Stimulated activated CD8-positive, alpha-beta memory T cell treated with anti-CD3 and anti-CD28 coated beads, Interleukin-15, amount 100 ng/mL, for 4 hours (primary cell): Measurements from ENCODE around the gene MICALL2.

Experiments used
- DNase-seq, 2 donors: peaks; one replicate each; pipeline ENCODE4 v3.0.0-alpha.2; 2020; ENCODE audit warnings: low read depth in 2 of 2

MICALL2 gene

DNA sequence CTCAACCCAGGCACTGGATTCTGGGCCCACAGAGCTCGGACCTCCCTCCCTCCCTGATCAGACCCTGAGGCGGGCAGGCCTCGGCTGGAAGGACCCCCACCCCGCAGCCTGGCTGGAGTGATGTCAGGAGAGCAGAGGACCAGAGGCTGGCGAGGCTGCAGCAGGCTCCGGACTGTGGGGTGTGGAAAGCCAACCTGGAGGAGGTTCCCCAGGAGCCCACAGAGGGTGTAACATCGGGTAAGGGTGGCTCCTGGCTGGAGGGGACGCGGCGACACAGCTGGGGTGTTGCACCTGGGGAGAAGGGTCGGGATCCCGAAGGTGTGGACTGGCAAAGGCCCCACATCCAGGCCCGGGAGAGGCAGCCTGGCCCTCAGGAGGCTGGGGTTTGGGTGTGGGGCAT is 8.9 kb upstream of the MICALL2 start:
- DNase-seq: no peak

DNA sequence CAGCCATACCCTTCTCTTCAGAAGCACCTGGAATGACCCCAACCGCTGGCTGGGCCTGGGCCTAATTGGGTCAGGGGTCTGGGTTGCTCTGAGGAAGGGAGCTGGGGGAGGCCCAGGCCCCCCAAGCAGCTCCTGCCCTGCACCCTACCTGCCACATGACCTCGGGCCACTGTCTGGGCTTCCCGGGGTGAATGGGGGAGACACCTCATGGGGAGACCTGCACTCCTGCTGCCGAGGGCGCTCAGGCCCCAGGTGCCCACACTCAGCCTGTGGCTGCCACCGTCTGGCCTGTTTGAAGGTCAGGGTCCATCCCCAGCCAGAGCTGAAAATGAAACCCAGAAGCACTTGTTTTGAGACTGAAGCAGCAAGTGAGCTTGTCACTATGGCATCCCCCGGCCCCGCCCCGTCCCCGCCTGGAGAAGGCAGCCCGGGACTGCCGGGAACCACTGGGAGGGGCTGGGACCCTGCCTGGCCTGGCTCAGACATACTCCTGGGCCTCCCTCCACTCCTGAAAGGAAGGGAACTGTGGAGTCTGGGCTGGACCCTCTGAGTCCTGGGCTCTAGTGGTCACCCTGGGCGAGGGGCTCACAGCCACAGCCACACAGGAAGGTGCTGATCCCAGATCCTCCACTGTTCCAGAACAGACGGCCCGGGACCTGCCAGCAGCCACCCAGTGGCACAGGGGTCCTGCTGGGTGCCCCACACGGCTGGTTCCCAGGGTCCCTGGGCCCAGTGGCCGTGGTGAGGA is 7.4 kb upstream of the MICALL2 start:
- DNase-seq: no peak

DNA sequence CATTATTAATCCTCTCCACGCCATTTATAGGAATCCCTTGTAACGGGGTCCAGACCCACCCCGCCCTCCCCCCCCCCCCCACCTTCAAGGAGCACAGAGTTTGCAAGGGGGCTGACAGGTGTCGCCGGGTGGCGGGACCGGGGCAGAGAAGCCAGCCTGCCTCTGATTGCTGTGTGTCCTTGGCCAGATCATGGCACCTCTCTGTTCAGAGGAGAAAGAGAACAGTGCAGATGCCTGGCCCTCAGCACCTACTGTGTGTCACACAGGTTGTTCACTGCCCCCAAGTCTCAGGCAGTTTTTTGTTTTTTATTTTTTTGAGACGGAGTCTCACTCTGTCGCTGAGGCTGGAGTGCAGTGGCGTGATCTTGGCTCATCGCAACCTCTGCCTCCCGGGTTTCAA is 5.4 kb upstream of the MICALL2 start:
- no peak for DNase-seq

DNA sequence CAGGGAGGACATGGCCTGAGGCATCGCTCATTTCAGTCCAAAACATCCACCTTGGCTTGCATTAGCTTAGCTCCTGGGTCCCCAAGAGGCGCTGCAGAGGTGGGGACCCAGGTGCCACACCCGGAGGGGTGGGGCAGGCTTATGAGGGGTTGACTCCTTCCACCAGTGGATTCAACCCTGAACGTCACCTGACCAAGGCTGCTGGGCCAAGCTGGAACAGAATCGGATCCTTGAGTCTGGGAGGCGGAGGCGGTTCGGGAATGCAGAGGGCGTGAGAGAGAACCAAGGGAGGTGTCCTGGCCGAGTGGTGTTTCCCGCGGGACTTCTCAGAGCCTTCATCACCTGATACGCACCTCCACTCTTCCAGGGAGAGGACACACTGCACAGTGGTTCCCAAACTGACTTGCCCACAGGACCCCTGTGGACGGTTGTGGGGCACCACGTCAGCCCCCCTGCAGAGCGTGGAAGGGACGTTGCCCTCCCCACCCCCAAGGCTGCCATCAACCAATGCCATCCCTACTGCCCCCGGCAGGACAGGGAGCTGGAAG is 4.5 kb upstream of the MICALL2 start:
- DNase-seq: no peak

DNA sequence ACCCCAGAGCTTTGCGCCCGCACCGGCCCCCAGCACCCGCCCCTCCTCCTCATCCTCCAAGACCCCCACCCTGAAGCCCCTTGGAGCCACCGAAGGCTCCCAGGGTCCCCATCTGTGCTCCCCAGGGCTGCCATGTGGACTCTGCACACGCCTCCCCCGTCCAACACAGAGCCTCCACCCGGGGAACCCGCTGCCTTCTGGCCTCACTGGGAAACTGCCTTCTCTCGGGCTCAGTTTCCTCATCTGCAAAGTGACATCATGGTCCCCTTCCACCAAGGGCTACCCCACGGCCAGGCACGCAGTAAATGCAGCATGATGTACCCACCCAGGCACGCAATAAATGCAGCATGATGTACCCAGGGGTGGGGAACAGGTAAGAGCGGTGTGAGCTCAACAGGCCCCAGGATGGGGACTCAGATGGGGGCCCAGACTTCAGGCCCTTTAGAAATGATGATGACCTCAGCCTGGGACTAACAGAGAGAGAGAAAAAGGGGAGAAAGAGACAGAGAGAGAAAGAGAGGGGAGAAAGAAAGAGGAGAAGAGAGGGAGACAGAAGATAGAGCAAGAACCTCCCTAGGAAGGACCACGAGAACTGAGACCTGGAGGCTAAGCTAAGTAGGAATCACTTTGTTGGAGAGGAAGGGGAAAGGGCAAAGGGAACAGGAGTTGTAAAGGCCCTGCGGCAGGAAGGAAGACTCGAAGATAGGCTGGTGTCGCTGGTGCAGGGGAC is 2.5 kb upstream of the MICALL2 start:
- no peak for DNase-seq

DNA sequence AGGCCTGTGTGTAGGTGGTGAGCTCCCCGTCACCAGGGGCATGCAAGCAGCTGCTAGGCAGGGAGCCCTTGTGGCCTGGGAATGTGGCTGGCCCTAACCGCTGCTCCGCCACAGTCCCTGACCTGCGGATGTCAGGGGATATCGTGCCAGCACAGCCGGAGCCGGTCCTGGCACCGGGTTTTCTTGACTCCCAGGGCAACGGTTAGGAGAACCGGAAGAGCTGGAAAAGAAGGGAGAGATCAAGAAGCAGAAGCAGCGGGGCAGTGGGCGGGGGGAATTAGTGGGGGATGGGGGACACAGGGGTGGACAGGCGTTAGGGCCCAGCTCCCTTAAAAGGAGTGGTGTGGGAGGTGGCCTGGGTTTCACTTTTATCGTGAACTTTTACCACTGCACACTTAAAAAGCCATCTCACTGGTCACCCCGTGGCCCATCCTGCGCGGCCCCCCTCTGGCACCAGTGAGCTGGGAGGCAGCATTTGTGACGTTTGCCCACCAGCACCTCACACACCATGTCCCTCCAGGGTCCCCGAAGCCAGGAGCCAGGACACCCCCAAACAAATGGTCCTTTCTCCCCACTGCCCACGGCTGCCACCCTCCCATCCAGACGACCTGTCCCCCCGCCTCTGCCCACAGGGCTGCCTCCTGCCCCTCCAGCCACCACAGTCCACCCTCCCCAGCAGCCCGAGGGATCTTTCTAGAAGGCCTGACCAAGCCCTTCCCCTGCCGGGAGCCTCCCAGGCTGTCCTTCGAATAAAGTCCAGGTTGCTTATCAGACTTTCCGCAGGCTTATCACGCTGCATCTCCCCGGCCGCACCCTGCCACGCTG is 1.8 kb upstream of the MICALL2 start:
- DNase-seq: no peak

DNA sequence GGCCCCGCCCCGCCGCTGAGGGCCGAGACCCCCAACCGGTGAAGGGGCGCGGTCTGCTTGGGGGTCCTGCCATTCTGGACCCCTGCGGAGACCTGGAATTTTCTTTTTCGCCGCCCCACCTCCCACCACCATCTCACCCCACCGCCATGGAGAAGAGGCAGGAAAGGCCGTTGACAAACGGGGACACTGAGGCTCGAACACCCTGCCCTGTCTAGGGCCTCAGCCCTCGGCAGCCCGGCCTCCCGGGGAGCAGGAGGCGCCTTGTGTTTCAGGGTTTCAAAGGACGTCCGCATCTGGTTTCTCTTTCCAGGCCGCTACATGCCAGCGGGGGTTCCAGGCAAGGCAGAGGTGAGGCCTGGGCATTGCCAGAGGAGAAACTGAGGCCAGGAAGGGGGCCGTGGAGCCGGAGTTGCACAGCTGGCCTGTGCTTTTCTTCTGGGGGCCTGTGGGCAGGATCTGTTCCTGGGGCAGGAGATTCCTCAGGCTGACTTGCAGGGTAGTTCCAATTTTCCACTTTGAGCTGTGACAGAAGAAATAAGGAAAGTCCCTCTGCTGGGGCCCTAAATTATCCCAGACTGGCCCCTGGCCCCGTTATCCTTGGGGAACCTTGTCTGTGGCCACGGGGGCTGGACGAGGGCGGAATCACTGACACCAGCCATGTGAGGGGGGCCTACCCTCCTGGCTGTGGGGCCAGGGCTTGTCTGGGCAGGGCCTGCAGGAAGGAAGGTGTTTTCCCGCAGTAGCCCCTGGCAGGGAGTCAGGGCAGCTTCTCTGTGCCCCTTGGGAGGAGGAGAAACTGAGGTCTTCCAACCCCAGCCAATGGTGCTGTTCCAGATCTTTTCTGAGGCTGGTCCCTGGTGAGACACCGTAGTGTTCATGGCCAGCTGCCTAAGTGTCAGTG is 900 bp upstream of the MICALL2 start:
- no peak for DNase-seq

DNA sequence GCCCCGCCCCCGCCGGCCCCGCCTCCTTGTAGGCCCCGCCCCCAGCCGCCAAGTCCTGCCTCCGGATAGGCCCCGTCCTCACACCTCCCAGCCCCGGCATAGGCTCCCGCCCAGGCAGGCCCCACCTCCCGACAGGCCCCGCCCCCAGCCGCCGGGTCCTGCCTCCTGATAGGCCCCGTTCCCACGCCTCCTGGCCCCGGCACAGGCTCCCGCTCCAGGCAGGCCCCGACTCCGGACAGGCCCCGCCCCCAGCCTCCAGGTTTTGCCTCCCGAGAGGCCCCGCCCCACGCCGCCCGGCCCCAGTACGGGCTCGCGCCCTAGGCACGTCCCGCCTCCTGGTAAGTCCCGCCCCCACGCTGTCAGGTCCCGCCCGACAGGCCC is 232 bp upstream of the MICALL2 start:
- DNase-seq: peak; percentile 91 to 93

DNA sequence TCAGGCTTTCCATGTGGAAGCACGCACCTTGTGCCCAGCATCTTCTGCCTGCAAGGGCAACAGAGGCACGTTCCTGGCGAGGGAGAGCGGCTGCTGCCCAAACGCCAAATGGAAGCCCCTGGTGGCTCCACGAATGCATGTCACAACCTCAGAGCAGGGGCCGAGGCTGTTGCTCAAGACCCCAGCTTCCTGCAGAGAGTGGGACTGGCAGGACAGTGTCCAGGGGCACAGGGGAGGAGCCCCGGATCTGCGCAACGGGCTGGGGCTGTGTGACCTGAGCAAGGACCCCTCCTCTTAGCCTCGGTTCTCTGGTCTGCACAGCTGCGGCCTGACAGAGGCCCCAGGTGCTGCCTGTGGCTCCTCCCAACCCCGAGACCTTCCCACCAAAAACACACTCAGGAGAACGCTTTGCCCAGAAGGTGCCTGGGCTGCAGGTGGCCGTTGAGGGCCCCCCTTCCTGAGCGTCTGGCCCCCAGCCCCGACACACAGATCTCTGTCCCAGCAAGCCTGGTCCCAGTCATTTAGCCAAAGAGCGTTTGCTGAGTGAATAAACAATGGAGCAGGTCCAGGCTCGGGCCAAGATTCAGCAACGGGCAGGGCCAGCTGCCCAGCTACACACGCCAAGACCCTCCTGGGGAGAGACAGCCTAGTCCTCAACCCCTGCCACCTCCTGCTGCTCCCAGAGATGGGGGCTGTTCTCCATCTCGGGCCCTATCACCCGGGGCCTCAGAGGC is 1.2 kb downstream of the MICALL2 start:
- no peak for DNase-seq

DNA sequence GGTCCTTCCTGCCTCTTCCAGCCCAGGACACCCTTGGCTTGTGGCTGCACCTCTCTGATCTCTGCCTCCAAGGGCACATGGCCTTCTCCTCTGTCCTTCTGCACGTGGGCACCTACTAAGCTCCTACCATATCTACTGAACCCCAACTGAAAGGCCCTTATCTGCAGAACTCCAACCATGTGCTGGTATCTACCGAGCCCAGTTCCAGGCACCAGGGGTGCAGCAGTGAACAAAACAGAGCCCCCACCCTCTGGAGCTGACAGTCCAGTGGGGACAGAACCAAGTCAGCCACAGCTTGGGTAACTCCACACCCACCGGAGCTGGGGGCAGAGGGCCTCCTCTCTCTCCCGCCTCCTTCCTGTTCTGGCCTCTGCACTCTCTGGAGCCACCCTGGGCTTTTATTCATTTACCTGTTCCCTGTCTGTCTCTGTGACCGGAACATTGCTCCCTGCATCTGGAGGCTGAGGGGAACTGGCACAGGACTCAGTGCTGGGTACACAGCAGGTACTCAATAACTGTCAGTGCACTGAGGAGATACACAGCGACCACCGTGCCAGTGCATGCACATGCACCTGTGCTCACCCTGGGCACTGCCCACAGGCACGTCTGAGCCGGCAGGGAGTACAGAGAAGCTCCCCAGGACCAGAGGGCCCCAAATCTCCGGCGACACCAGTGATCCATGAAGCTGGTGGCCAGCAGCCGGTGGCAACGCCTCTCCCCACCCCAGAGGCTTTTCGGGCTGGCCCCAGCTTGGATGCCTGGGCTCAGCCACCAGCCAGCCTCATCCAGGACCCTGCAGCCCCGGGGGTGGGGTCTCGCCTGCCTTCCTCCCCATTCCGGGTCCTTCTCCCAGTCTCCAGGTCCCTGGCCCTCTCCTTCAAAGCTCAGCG is 2.0 kb downstream of the MICALL2 start:
- DNase-seq: no peak

DNA sequence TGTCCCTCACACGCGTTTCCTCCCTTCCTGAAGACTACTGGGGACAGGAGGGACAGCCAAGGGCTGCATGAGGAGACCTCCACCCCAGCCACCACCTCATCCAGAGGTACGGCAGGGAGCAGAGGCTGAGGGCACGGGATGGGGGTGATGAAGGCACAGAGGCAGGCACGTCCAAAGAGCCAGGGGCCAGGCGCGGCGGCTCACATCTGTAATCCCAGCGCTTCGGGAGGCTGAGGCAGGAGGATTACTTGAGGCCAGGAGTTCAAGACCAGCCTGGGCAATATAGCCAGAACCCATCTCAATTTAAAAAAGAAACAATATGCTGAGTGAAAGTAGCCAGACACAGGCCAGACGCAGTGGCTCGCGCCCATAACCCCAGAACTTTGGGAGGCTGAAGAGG is 3.3 kb downstream of the MICALL2 start:
- DNase-seq: no peak

DNA sequence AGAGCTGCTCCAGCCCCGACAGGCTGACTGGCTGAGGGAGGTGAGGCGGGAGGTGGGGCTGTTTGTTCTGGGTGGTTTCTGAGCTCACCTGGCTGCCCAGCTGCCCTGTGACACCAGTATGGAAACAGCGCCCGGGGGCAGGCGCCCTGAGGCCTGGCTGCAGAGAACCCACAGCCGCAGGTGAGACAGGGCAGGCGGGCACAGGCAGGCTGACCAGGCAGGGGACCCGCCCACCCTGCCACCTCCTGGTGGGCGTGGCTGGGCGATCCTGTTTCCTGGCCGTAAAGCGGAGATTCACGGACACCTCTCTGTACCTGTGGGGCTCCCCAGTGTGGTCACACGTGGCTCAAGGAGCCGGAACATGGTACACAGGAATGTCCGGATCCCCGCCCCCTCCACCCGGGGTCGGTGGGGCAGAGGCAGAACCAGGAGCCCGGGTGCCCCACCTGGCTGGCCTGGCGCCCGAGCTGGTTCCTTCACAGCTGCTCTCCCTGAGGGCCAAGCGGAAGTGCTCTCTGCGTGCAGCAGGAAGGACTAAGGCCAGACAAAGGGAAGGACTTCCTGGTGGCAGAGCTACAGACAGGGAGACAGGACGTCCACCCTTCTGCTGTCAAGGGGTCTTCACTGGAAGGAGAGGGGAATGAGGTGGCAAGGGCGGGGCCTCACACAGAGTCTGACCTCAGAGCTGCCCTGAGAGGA is 3.9 kb downstream of the MICALL2 start:
- no peak for DNase-seq

DNA sequence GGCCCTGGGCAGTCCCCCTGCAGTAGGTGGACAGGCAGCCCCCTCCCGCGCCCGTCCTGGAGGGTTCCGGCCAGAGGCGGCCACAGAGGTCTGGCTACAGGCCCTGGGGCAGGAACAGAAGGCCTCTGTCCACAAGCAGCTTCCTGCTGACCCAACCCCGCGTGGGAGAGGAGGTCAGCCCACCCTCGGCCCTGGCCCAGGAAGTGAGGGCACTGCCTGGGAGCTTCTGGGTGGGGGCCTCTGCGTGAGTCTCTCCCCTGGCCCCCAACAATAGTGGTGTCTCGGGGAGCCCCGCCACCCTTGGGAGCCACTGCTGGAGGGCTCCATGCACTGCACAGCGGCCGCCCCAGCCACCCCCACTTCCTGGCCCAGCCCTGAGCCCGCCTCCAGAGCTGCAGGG is 4.7 kb downstream of the MICALL2 start:
- no peak for DNase-seq

DNA sequence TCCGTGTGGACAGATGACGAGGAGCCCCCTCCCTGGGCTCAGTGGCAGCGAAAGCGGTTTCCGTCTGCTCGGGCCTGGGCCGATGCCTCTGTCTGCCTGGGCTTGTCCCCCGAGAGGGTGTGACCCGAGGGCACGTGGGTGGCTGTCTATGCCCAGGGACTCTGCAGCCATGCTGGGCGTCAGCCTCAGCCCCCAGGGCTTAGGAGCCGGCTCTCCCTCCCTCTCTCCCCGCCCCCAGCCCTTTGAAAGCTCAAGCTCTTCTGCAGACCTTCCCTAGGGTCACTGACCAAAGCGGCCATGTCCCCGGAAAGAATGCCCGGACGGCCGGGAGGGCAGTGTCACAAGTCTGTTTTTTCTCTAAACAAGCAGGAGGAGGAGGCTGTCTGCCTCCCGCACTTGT is 7.1 kb downstream of the MICALL2 start:
- DNase-seq: no peak

DNA sequence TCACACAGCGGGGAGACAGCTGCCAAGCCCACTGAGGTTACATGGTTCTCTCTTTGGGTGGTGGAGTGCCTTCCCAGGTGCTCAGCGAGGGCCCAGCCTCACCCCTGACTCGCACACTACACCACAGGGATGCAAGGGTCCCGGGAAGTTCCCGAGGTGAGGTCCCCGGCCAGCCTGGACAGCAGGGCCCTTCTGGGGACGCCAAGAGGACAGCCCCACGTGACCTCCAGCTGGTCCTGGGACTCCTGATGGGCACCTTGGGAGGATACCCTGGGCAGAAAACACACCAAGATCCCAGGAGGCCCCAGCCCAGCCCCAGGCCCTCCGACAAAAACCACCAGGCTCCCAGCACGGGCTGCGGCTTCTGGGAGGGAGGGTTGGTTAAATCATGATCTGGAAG is 8.3 kb downstream of the MICALL2 start:
- no peak for DNase-seq

DNA sequence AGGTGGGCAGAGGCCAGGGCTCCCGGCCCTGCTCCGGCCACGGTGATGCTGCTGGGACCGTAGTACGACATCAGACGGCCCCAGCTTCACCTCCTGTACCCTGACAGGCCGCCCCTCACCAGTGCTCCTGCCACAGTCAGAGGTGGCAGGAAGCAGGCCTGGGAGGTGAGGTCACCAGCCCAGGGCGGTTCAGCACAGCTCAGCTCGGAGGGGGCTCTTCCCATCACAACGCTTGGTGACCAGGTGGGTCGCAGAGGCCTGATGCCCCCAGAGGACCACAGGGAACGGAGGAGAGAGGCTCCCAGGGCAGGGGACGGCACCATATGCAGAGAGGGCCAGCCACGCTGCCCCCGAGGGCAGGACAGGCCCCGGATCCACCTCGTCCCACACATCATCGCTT is 8.8 kb downstream of the MICALL2 start:
- no peak for DNase-seq

DNA sequence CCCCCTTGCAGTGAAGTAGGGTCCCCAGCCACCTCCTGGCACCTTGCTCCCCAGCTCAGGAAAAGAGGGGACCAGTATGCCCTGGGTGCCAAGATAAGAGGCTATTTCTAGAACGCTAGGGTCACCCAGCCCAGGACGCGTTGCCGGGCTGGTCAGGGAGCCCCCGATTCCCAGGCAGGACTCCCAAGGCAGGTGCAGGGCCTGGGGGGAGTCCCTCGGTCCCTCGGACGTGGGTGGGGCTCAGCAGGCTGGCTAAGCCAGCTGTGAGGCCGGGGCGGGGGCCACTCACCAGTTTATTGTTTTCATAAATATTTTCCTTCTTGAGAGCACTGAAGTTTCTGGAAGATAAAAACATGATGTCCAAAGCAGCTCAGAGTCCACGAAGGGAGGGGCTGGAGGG is 9.3 kb downstream of the MICALL2 start:
- DNase-seq: no peak

DNA sequence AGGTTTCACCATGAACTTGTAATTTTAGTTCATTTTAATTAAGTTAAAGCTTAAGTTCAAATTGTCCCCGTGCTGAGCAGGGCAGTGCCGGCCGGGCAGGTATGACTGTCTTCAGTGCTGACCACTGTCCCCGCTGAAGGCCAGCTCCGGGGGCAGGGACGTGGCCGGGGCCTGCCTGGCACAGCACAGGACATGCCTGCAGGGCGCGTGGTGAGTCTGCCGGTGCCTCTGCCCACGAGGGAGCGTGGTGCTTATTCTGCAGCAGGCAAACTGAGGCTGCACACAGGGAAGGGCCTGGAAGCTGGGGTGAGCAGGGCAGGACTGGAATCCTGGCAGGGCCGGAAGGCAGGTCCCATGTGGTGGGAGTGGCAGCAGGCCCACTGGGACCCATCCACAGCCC is 9.8 kb downstream of the MICALL2 start:
- DNase-seq: no peak

DNA sequence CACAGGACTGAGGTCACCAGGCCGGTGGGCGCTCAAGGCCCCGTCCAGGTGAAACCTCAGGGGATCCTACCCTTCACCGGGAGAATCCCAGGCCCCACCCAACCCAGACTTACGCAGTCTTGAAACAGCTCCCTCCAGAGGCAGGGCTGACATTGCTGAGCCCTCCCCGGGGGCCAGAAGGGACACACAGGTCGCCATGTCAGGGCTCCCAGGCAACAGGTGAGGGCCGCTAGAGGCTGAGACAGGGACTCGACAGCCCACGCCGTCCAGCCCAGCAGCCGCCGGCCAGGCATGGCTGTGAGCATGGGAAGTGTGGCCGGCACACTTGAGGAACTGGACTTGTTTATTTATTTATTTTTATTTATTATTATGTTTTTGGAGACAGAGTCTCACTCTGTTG is 10.3 kb downstream of the MICALL2 start:
- no peak for DNase-seq
